SU-DHL-6 (cell line): ENCODE measurements around the gene LRP1B.
"Not testable (repeated sequence)": the region's sequence is repeated elsewhere in the genome, so short reads cannot be mapped to it uniquely, and the experiment has no call there.

Experiments used
- H2AFZ ChIP-seq: fragments of 200-600 bp; sonication (generic); 2 replicates; pipeline ENCODE4 v1.6.1; 2014; ENCODE audit warnings: low read depth, mild to moderate bottlenecking, moderate library complexity, mixed read lengths, antibody characterized with exemption, low read length; ENCODE audit not compliant: severe bottlenecking
- H3F3A ChIP-seq: fragments of 200-600 bp; shearing (Covaris generic); 2 replicates; pipeline ENCODE4 v1.6.0; 2016; ENCODE audit warnings: antibody characterized with exemption, mild to moderate bottlenecking; ENCODE audit not compliant: insufficient read depth
- H3K27ac ChIP-seq: fragments of 200-600 bp; sonication (generic); 2 replicates; pipeline ENCODE4 v1.5.1; 2016; ENCODE audit warnings: low read depth, mild to moderate bottlenecking, low read length, moderate library complexity, mixed read lengths
- H3K27me3 ChIP-seq: fragments of 200-600 bp; sonication (generic), shearing (Covaris generic); 2 replicates; pipeline ENCODE4 v1.6.0; 2014; ENCODE audit warnings: mild to moderate bottlenecking, low read length
- H3K36me3 ChIP-seq: fragments of 200-600 bp; sonication (generic); 2 replicates; pipeline ENCODE4 v1.6.1; 2014; ENCODE audit warnings: mild to moderate bottlenecking, low read length, mixed read lengths
- H3K4me2 ChIP-seq: fragments of 300-600, 200-600 bp; shearing (Covaris generic), sonication (generic); 2 replicates; pipeline ENCODE4 v1.6.0; 2014; ENCODE audit warnings: low read length, low read depth, mild to moderate bottlenecking; ENCODE audit not compliant: poor library complexity, severe bottlenecking
- H3K4me3 ChIP-seq: fragments of 200-600 bp; sonication (generic); 2 replicates; pipeline ENCODE4 v1.5.1; 2014; ENCODE audit warnings: antibody characterized with exemption, low read length, mild to moderate bottlenecking, mixed read lengths; ENCODE audit not compliant: insufficient read depth, poor library complexity, severe bottlenecking
- H3K79me2 ChIP-seq: fragments of 200-600 bp; sonication (generic); 2 replicates; pipeline ENCODE4 v1.6.1; 2014; ENCODE audit warnings: mild to moderate bottlenecking, low read length, moderate library complexity; ENCODE audit not compliant: insufficient read depth
- H3K9ac ChIP-seq: fragments of 200-600 bp; sonication (generic); 2 replicates; pipeline ENCODE4 v1.7.0; 2014; ENCODE audit warnings: mild to moderate bottlenecking, low read length
- H3K9me2 ChIP-seq: fragments of 200-600 bp; sonication (generic); replicated peaks from 2 replicates; pipeline ENCODE4 v1.6.1; 2014; ENCODE audit warnings: low read length; ENCODE audit not compliant: insufficient read depth
- H3K9me3 ChIP-seq: fragments of 200-600 bp; sonication (generic); 2 replicates; pipeline ENCODE4 v1.6.1; 2014; ENCODE audit warnings: low read length, mixed read lengths; ENCODE audit not compliant: insufficient read depth
- H4K20me1 ChIP-seq: fragments of 200-600 bp; sonication (generic); 2 replicates; pipeline ENCODE4 v1.6.1; 2014; ENCODE audit warnings: low read depth, mild to moderate bottlenecking, antibody characterized with exemption, low read length, moderate library complexity, mixed read lengths
- EZH2phosphoT487 ChIP-seq: fragments of 200-600 bp; sonication (generic), shearing (Covaris generic); conservative IDR thresholded peaks from 2 replicates; pipeline ENCODE4 v1.6.1; 2018; ENCODE audit warnings: mild to moderate bottlenecking, antibody characterized with exemption, low read length, moderate library complexity, mixed read lengths
- TF ChIP-seq, protein P1 (sequence below): fragments of 200-600 bp; sonication (generic); IDR thresholded peaks from one replicate; pipeline ENCODE4 v1.5.1; 2017; ENCODE audit warnings: antibody characterized with exemption, mild to moderate bottlenecking, low read length, moderate library complexity; ENCODE audit not compliant: insufficient read depth, poor library complexity, severe bottlenecking

The LRP1B gene

DNA sequence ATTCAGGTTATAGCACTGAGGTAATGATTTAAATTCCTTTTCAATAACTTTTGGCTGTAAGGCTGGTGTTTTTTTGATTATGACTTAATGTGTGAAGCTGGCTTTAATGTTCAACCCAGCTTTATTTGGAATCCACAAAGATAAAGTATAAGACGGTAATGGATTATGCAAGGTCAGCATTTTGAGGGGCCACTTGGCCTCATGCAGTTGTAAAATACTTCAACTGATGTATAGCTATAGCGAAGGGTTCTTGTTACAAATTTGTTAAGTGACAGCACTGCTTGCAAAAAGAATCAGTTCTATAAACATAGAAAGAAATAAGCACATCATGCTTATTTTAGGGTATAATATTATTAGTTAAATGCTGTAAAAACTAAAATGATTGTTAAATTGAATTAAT lies 36.6 kb downstream of the LRP1B start:
- no peak overlapping the region for H2AFZ ChIP-seq
- H3K9me3 ChIP-seq = no peaks in the 10 kb centered on the region
- no peak overlapping the region for H3K9ac ChIP-seq
- no peaks in the 10 kb centered on the region for H3K36me3 ChIP-seq
- H3K4me3 ChIP-seq = no peak overlapping the region
- TF ChIP-seq, protein P1, sequence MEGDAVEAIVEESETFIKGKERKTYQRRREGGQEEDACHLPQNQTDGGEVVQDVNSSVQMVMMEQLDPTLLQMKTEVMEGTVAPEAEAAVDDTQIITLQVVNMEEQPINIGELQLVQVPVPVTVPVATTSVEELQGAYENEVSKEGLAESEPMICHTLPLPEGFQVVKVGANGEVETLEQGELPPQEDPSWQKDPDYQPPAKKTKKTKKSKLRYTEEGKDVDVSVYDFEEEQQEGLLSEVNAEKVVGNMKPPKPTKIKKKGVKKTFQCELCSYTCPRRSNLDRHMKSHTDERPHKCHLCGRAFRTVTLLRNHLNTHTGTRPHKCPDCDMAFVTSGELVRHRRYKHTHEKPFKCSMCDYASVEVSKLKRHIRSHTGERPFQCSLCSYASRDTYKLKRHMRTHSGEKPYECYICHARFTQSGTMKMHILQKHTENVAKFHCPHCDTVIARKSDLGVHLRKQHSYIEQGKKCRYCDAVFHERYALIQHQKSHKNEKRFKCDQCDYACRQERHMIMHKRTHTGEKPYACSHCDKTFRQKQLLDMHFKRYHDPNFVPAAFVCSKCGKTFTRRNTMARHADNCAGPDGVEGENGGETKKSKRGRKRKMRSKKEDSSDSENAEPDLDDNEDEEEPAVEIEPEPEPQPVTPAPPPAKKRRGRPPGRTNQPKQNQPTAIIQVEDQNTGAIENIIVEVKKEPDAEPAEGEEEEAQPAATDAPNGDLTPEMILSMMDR = no peak
- TF ChIP-seq EZH2phosphoT487 = no peak
- no peaks in the 10 kb centered on the region for H3F3A ChIP-seq
- no peaks in the 10 kb centered on the region for H3K27me3 ChIP-seq
- H3K27ac ChIP-seq = no peak overlapping the region
- H3K4me2 ChIP-seq = no peak overlapping the region
- H3K79me2 ChIP-seq = no peaks in the 10 kb centered on the region
- no peaks in the 10 kb centered on the region for H4K20me1 ChIP-seq
- no peaks in the 10 kb centered on the region for H3K9me2 ChIP-seq

DNA sequence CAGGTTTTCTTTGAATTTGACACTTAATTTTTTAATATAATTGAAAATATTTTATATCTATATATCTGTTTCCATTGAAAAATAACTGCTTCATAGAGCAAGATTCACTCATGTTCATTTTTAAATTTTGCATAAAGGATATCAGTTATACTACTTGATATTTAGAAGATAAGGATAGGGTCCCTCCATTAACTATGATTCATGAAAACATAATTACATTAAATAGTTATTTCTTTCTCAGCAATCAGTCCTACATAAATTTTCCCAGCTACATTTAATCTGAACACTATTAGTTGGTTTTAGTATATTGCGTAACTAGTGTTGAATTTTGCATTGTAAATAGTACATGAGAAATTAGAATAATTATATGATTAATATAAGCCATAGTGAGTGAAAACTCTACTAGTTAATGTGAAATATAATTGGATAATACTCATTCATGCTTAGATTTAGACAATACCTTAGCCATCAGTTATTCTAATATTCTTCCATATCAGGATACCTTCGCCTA lies 42.7 kb downstream of the LRP1B start:
- TF ChIP-seq EZH2phosphoT487 = no peak
- TF ChIP-seq, protein P1 = no peak
- Histone ChIP-seq H3K79me2 (no peaks in the 10 kb centered on the region), H3K4me3 (no peak overlapping the region), H3K27me3 (no peaks in the 10 kb centered on the region), H4K20me1 (no peaks in the 10 kb centered on the region), H3K27ac (no peak overlapping the region), H3F3A (no peaks in the 10 kb centered on the region), H3K9me3 (no peaks in the 10 kb centered on the region), H3K9me2 (no peaks in the 10 kb centered on the region), H2AFZ (no peak overlapping the region), H3K36me3 (no peaks in the 10 kb centered on the region), H3K4me2 (no peak overlapping the region), H3K9ac (no peak overlapping the region)

DNA sequence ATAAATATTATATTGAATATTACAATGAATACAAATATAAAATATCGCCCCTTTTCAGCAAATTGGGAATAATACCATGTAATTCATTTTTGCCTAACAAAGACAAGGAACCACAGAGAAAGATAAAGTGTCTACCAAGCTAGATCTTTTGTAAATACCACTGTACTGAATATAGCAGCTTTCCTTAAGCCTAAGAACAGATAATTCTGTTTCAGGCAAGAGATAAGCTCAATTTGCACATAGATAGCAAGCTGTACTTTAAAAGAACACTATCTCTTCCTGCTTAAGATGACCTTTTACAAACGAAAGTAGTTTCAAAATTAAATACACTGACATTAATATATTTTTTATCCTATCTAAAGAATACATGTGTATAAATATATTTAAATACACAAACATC lies 43.2 kb downstream of the LRP1B start:
- not testable (repeated sequence) for H2AFZ ChIP-seq, H3K9me2 ChIP-seq, H3K27me3 ChIP-seq, H3K27ac ChIP-seq, H3F3A ChIP-seq, H4K20me1 ChIP-seq, H3K9me3 ChIP-seq, H3K4me2 ChIP-seq, H3K36me3 ChIP-seq, H3K4me3 ChIP-seq, H3K9ac ChIP-seq, H3K79me2 ChIP-seq

DNA sequence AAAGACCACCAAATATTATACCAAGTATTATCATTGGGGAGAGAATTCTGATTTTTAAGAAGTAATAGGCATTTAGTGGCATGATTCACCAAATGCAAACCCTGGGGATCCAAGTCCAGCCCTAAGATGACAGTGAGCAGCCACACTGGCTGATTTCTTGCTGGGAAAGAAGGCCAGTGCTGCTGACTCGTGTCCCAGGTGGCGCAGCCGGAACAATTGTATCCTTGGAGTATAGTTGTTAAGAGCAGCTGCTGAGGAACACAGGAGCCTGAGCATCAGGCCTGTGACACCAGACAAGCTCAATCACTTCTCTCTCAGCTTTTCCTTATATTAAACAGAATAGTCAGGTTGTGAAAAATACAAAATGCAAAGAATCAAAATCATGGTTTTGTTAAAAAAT lies 48.4 kb downstream of the LRP1B start:
- Histone ChIP-seq H3K79me2 (no peaks in the 10 kb centered on the region), H3K9ac (no peak overlapping the region), H3K9me2 (no peaks in the 10 kb centered on the region), H3K4me2 (no peak overlapping the region), H3K36me3 (no peaks in the 10 kb centered on the region), H3F3A (no peaks in the 10 kb centered on the region), H3K4me3 (no peak overlapping the region), H3K9me3 (no peaks in the 10 kb centered on the region), H3K27ac (no peak overlapping the region), H3K27me3 (no peaks in the 10 kb centered on the region), H2AFZ (no peak overlapping the region), H4K20me1 (no peaks in the 10 kb centered on the region)
- TF ChIP-seq EZH2phosphoT487 = no peak
- TF ChIP-seq, protein P1 = no peak
